ENCODE measurements around the gene NCAPD3. TPM values are rescaled to one million over a fixed set of nuclear protein-coding genes. Genes with fewer than 3 reads are reported as not detected.
A peak's percentile ranks its signal among the peaks of the same experiment; 100 is the strongest.

The NCAPD3 gene
- total and polyA plus RNA-seq, 3 experiments from 2014 or later = 14.3 to 80.4 (median 76.7) TPM

DNA sequence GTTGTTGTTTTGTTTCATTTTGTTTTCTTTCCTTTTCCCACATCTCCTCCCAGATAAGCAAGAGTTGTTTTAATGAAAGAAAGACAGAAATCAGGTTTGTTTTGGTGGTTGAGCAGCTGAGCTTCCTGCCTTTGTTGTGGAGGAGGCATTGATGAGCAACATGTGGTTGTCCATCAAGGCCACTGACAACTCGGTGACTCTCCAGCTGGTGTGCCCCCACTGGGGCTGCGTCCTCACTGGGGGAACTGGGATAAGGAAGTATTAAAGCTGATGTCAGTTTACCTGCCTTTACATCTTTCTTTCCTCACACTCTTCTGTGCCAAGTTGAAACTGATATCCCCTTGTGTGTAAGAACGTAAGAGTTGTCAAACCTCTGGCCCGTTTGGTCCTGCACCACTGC, 6.6 kb upstream of the NCAPD3 start:
- Mint-ChIP-seq H3K36me3 (peaks cover 0 to 34% (median 9%) of the 10 kb centered on the region in 3 donors), H3K27me3 (no peaks in the 10 kb centered on the region), H3K27ac (peak overlapping the region in 7 of 8 donors; percentile 3 to 93 (median 61)), H3K4me1 (peaks cover 71 to 78% (median 76%) of the 10 kb centered on the region in 3 donors), H3K4me3 (peak overlapping the region in 5 of 7 donors; percentile 15 to 68 (median 38)), H3K9me3 (no peaks in the 10 kb centered on the region)
- H3K9me3 ChIP-seq (ENCODE audit: low read length) = no peaks in the 10 kb centered on the region
- peaks cover 5% of the 10 kb centered on the region for H3K36me3 ChIP-seq (ENCODE audit: insufficient read depth, low read length)
- H3K27me3 ChIP-seq (ENCODE audit: insufficient read depth, low read length, poor library complexity, severe bottlenecking) = no peaks in the 10 kb centered on the region
- H3K27ac ChIP-seq (ENCODE audit: low read depth, low read length) = no peak overlapping the region
- ChIA-PET CTCF (interaction anchor here (1.1 to 1.7 kb wide), 3 partner anchors 14 to 46 kb away, joined by 4 to 5 read pairs (median 4); partner anchors contain the start of gene GLB1L3), POLR2A (no interaction called here)
- peak overlapping the region; percentile 8 for H3K4me3 ChIP-seq (ENCODE audit: low read length)
- DNase-seq = no peak
- peaks cover 66% of the 10 kb centered on the region for H3K4me1 ChIP-seq (ENCODE audit: insufficient read depth, low read length)

- Histone ChIP-seq H3K27ac (ENCODE audit: low read depth, low read length) (no peak overlapping the region), H3K9me3 (ENCODE audit: low read length) (no peaks in the 10 kb centered on the region), H3K36me3 (ENCODE audit: insufficient read depth, low read length) (no peaks in the 10 kb centered on the region), H3K27me3 (ENCODE audit: insufficient read depth, low read length, poor library complexity, severe bottlenecking) (no peaks in the 10 kb centered on the region), H3K4me3 (ENCODE audit: low read length) (peak overlapping the region; percentile 8), H3K4me1 (ENCODE audit: insufficient read depth, low read length) (peaks cover 66% of the 10 kb centered on the region)
- CTCF ChIA-PET = interaction anchor here (1.1 to 1.3 kb wide), 4 partner anchors 15 to 47 kb away, joined by 4 to 5 read pairs (median 4); partner anchors contain the start of genes ACAD8, GLB1L3 and THYN1
- no peak for DNase-seq
- POLR2A ChIA-PET = interaction anchor here (0.8 kb wide), 1 partner anchor 24 kb away, joined by 3 read pairs; the partner anchor contains the start of genes ACAD8 and THYN1
- peak overlapping the region in 6 of 8 donors; percentile 19 to 93 (median 42) for H3K27ac Mint-ChIP-seq
- peak overlapping the region; percentile 27 to 76 (median 58) for H3K4me3 Mint-ChIP-seq
- H3K27me3 Mint-ChIP-seq = no peaks in the 10 kb centered on the region
- peaks cover 0 to 28% (median 5%) of the 10 kb centered on the region in 3 donors for H3K36me3 Mint-ChIP-seq
- H3K4me1 Mint-ChIP-seq = peaks cover 73 to 77% (median 75%) of the 10 kb centered on the region in 3 donors
- no peaks in the 10 kb centered on the region for H3K9me3 Mint-ChIP-seq
Observed at GRCh38 chr11:134229126-134229790, 5.5 kb upstream of the NCAPD3 start.

DNA sequence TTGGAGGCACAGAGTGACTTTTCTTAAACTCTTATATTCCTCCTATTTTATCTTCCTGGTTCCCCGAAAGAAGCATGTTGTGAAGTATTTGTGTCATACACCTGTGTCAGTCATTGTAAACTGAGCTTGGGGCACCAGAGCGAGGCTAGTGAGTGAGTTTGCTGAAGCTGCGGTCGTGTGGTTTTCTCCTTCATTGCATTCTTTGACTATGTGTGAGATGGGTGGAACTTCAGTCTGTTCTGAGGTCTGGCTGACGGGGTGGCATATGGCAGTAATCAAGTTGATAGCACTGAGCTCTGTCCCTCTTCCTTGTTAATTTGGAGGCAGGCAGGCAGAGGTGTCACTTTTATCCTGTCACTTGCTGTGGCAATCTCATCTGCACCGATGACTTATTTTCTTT, 4.9 kb upstream of the NCAPD3 start:
- Histone ChIP-seq H3K4me3 (ENCODE audit: low read length) (no peak overlapping the region), H3K27ac (ENCODE audit: low read depth, low read length) (no peak overlapping the region), H3K9me3 (ENCODE audit: low read length) (no peaks in the 10 kb centered on the region), H3K4me1 (ENCODE audit: insufficient read depth, low read length) (peaks cover 66% of the 10 kb centered on the region), H3K36me3 (ENCODE audit: insufficient read depth, low read length) (no peaks in the 10 kb centered on the region), H3K27me3 (ENCODE audit: insufficient read depth, low read length, poor library complexity, severe bottlenecking) (no peaks in the 10 kb centered on the region)
- peak overlapping the region; percentile 53 to 76 (median 65) for H3K4me3 Mint-ChIP-seq
- H3K4me1 Mint-ChIP-seq = peaks cover 75 to 83% (median 76%) of the 10 kb centered on the region in 3 donors
- ChIA-PET CTCF (interaction anchor here (1.2 kb wide), 2 partner anchors 25 to 47 kb away, joined by 4 read pairs; partner anchors contain the start of genes ACAD8, GLB1L3 and THYN1), POLR2A (interaction anchor here (0.8 kb wide), 1 partner anchor 25 kb away, joined by 3 read pairs; the partner anchor contains the start of genes ACAD8 and THYN1)
- DNase-seq = peak; percentile 20 to 72 (median 28)
- H3K9me3 Mint-ChIP-seq = no peaks in the 10 kb centered on the region
- H3K27me3 Mint-ChIP-seq = peaks cover 0 to 5% of the 10 kb centered on the region in 2 donors
- peaks cover 0 to 31% (median 5%) of the 10 kb centered on the region in 3 donors for H3K36me3 Mint-ChIP-seq
- H3K27ac Mint-ChIP-seq = peak overlapping the region in 6 of 8 donors; percentile 18 to 68 (median 50)

- Histone ChIP-seq H3K4me1 (ENCODE audit: insufficient read depth, low read length) (peaks cover 63% of the 10 kb centered on the region), H3K9me3 (ENCODE audit: low read length) (no peaks in the 10 kb centered on the region), H3K4me3 (ENCODE audit: low read length) (no peak overlapping the region), H3K27me3 (ENCODE audit: insufficient read depth, low read length, poor library complexity, severe bottlenecking) (no peaks in the 10 kb centered on the region), H3K27ac (ENCODE audit: low read depth, low read length) (no peak overlapping the region), H3K36me3 (ENCODE audit: insufficient read depth, low read length) (no peaks in the 10 kb centered on the region)
- H3K9me3 Mint-ChIP-seq = no peaks in the 10 kb centered on the region
- ChIA-PET CTCF (interaction anchor here (1.3 to 3.7 kb wide), 4 partner anchors 18 to 51 kb away, joined by 3 to 24 read pairs (median 10); partner anchors contain the start of gene GLB1L3), POLR2A (no interaction called here)
- DNase-seq = no peak
- peaks cover 0 to 5% of the 10 kb centered on the region in 2 donors for H3K27me3 Mint-ChIP-seq
- H3K27ac Mint-ChIP-seq = peak overlapping the region in 4 of 8 donors; percentile 32 to 68 (median 60)
- peak overlapping the region; percentile 66 to 98 (median 95) for H3K4me3 Mint-ChIP-seq
- peaks cover 76 to 86% (median 78%) of the 10 kb centered on the region in 3 donors for H3K4me1 Mint-ChIP-seq
- peaks cover 0 to 29% (median 5%) of the 10 kb centered on the region in 3 donors for H3K36me3 Mint-ChIP-seq
Observed at GRCh38 chr11:134226806-134227325, 3.1 kb upstream of the NCAPD3 start.

DNA sequence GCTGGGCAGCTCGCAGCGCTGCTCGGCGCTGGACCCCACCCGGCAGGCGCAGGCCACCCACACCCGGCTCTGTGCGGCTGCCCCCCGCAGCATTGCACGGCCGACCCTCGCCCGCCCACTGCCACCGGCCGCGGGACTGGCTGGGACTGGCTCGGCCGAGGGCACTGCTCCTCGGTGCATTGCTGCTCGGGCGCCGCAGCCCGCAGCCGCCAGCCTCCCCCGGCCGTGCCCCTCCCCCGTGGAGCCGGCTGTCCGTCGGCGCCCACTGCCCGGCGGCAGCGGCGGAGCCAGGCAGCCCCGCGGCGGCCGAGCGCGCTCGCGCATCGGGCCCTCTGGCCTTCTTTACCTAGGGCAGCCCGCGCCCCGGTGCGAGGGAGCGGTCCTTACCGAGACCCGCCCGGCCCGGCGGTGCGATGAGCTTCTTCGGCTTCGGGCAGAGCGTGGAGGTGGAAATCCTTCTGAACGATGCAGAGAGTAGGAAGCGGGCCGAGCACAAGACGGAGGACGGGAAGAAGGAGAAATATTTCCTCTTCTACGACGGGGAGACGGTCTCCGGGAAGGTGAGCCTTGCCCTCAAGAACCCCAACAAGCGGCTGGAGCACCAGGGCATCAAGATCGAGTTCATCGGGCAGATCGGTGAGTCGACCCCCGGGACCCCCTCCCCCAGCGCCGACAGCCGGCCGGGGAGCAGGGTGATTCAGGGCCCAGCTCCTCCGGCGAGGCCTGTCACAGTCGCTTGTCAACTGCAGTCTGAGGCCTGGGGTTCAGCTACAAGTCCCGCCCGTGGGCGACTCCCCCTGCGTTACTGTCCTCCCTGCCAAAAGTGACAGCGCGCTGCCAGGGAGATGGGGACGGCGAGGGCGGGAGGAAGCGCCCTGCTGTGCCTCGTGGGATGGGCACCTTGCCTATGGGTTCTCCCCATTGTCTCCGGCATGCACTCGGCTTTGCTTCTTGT, 1.2 kb upstream of the NCAPD3 start:
- peaks cover 0 to 26% (median 7%) of the 10 kb centered on the region in 3 donors for H3K36me3 Mint-ChIP-seq

GRCh38 chr11:134223121-134223520, 646 bp downstream of the NCAPD3 start:
- Histone ChIP-seq H3K36me3 (ENCODE audit: insufficient read depth, low read length) (no peaks in the 10 kb centered on the region), H3K4me3 (ENCODE audit: low read length) (peak overlapping the region; percentile 87), H3K9me3 (ENCODE audit: low read length) (no peaks in the 10 kb centered on the region), H3K27ac (ENCODE audit: low read depth, low read length) (peak overlapping the region; percentile 87), H3K27me3 (ENCODE audit: insufficient read depth, low read length, poor library complexity, severe bottlenecking) (no peaks in the 10 kb centered on the region), H3K4me1 (ENCODE audit: insufficient read depth, low read length) (peaks cover 32% of the 10 kb centered on the region)
- peak overlapping the region; percentile 92 to 99 (median 97) for H3K4me3 Mint-ChIP-seq
- peaks cover 0 to 37% (median 11%) of the 10 kb centered on the region in 3 donors for H3K36me3 Mint-ChIP-seq
- no peaks in the 10 kb centered on the region for H3K9me3 Mint-ChIP-seq
- no peak for DNase-seq
- CTCF ChIA-PET = interaction anchor here (1.9 to 3.7 kb wide), 2 partner anchors 40 to 53 kb away, joined by 6 to 17 read pairs; partner anchors contain the start of gene GLB1L3
- H3K27ac Mint-ChIP-seq = peak overlapping the region; percentile 20 to 99 (median 91)
- POLR2A ChIA-PET = interaction anchor here (0.6 to 2.9 kb wide), 6 partner anchors 7 to 186 kb away, joined by 3 to 36 read pairs (median 3); partner anchors contain the start of genes ACAD8, GLB1L3 and THYN1
- H3K27me3 Mint-ChIP-seq = peaks cover 0 to 5% of the 10 kb centered on the region in 2 donors
- peaks cover 52 to 70% (median 62%) of the 10 kb centered on the region in 3 donors for H3K4me1 Mint-ChIP-seq

More for the DNA sequence above, 1.2 kb upstream of the NCAPD3 start:
- Histone ChIP-seq H3K9me3 (ENCODE audit: low read length) (no peaks in the 10 kb centered on the region), H3K36me3 (ENCODE audit: insufficient read depth, low read length) (no peaks in the 10 kb centered on the region), H3K4me1 (ENCODE audit: insufficient read depth, low read length) (peaks cover 50% of the 10 kb centered on the region), H3K27ac (ENCODE audit: low read depth, low read length) (peak overlapping the region; percentile 55), H3K27me3 (ENCODE audit: insufficient read depth, low read length, poor library complexity, severe bottlenecking) (no peaks in the 10 kb centered on the region), H3K4me3 (ENCODE audit: low read length) (peak overlapping the region; percentile 87)
- Mint-ChIP-seq H3K4me3 (peak overlapping the region; percentile 91 to 99 (median 97)), H3K27me3 (peaks cover 0 to 5% of the 10 kb centered on the region in 2 donors), H3K4me1 (peaks cover 67 to 76% (median 76%) of the 10 kb centered on the region in 3 donors), H3K27ac (peak overlapping the region; percentile 80 to 99 (median 94)), H3K9me3 (no peaks in the 10 kb centered on the region)
- CTCF ChIA-PET = interaction anchor here (0.8 to 3.7 kb wide), 10 partner anchors 14 to 51 kb away, joined by 3 to 24 read pairs (median 6); partner anchors contain the start of genes ACAD8, GLB1L3 and THYN1
- DNase-seq = peak; percentile 27 to 68 (median 33)
- POLR2A ChIA-PET = interaction anchor here (0.7 to 2.9 kb wide), 6 partner anchors 20 to 277 kb away, joined by 3 to 36 read pairs (median 8); partner anchors contain the start of genes ACAD8, GLB1L3 and THYN1

- Mint-ChIP-seq H3K27ac (peak overlapping the region in 1 of 8 donors; percentile 58), H3K36me3 (peaks cover 0 to 57% (median 22%) of the 10 kb centered on the region in 3 donors), H3K27me3 (no peaks in the 10 kb centered on the region), H3K4me3 (no peak overlapping the region), H3K4me1 (peaks cover 16 to 60% (median 19%) of the 10 kb centered on the region in 3 donors), H3K9me3 (no peaks in the 10 kb centered on the region)
- H3K9me3 ChIP-seq (ENCODE audit: low read length) = no peaks in the 10 kb centered on the region
- no peaks in the 10 kb centered on the region for H3K4me1 ChIP-seq (ENCODE audit: insufficient read depth, low read length)
- H3K27me3 ChIP-seq (ENCODE audit: insufficient read depth, low read length, poor library complexity, severe bottlenecking) = no peaks in the 10 kb centered on the region
- H3K36me3 ChIP-seq (ENCODE audit: insufficient read depth, low read length) = no peaks in the 10 kb centered on the region
- no peak overlapping the region for H3K4me3 ChIP-seq (ENCODE audit: low read length)
- no peak overlapping the region for H3K27ac ChIP-seq (ENCODE audit: low read depth, low read length)
- DNase-seq = no peak
- ChIA-PET CTCF (no interaction called here), POLR2A (no interaction called here)
Observed at GRCh38 chr11:134216816-134217215, 7.0 kb downstream of the NCAPD3 start.
